ENCODE measurements around the gene CDCP2.
"Not testable (repeated sequence)": the region's sequence is repeated elsewhere in the genome, so short reads cannot be mapped to it uniquely, and the experiment has no call there.

CDCP2 gene

DNA sequence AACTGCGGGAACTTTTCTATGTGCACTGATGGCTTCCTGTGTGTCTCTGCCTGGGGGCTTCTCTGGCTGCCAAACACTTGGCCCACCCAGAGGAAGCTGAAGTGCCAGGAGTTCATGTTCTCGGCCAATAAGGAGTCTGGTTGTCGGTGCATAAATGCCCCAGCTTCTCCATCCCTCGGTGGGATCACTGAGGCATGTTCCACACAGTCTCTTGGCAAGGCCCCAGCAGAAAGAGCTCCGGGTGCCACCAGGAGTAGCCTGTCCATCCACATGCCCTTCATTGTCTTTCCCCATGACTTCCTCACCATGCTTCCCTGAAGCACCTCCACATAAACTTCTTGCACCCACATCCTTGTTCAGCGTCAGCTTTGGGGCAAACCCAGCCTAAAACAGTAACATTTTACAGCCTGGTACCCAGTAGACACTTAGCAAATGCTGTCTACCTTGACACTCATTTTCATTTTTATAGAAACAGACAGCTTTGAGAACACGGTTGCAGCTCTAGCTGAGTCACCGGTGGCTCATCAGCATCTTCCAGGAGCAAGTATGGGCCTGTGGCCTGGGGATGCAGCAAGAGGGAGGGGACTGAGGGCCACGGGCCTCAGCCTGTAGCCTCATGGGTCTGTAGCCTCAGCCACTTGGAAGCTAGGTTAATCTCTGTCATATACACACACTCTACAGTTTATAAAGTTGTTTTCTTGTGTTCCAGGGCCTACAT, 14.8 kb upstream of the CDCP2 start:
- DNase-seq: no peak

DNA sequence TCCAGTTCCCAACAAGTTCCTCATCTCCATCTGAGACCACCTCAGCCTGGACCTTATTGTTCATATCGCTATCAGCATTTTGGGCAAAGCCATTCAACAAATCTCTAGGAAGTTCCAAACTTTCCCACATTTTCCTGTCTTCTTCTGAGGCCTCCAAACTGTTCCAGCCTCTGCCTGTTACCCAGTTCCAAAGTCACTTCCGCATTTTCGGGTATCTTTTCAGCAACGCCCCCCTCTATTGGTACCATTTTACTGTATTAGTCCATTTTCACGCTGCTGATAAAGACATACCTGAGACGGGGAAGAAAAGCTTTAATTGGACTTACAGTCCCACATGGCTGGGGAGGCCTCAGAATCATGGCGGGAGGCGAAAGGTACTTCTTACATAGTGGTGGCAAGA, 13.6 kb upstream of the CDCP2 start:
- DNase-seq: not testable (repeated sequence)

GRCh38 chr1:54165146-54165545, 12.3 kb upstream of the CDCP2 start:
- DNase-seq: no peak

DNA sequence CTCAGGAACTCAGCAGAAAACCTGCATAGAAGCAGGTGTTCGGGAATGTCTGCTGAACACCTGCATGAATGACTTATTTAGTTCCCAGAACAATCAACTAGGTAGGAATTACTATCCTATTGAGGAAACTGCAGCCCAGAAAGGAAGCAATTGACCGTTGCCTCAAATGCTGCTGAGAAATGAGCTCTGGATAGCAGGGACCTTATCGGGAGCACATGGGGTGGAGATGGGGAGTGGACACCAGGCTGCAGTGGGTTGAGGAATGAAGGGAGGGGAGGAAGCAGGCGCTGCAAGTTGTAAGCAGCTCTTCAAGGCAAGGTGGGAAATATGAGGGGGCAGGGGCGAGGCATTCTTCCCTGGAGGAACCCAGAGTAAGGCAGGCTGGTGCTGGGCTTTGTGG, 10.8 kb upstream of the CDCP2 start:
- no peak for DNase-seq

DNA sequence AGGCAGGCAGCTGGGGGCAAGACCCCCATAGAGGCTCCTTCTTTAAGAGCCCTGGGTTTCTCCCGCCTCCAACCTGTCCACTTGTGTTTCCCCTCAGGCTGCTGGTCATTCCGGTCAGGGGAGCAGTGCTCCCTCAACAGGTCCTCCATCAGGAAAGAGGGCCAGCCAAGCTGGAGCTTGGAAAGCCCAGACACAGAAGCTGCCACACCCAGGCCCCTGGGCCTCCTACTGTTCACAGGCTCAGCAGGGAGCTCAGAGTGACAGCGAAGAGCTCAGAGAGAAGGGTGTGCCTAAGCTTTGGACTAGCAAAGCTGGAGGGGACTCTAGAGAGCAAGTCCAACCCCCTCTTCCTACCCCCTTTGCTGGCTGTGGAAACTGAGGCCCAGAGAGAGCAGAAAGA, 10.3 kb upstream of the CDCP2 start:
- no peak for DNase-seq

DNA sequence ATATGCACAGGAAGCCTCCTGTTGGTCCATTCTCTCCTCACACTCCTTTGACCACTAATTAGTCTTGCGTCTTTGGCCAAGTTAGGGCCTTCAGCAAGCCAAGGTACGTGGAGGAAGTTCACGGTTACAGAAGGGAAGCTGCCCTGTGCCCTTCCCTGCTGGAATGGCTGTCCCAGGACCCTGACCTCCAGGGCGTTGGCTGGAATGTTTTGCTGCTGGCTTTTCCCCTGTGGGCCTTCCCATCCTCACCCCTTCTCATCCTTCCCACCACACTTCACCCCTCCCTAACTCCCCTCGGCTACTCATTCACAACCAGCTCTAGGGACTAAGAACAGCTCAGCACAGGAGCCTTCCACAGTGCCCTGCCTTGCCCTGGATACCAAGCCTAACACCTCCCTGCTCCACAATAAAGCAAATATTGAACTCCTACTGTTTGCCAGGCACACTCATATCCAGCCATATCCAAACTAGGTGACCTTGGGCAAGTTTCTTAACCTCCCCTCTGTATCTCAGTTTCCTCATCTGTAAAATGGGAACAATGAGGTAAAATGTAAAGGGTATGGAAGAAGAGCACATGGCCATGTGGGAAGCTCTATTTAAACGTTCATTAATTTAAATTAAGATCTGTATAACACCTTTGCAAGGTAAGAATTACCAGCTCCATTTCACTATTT, 8.8 kb upstream of the CDCP2 start:
- DNase-seq: no peak

- no peak for DNase-seq
Observed at GRCh38 chr1:54160351-54160750, 7.6 kb upstream of the CDCP2 start.

DNA sequence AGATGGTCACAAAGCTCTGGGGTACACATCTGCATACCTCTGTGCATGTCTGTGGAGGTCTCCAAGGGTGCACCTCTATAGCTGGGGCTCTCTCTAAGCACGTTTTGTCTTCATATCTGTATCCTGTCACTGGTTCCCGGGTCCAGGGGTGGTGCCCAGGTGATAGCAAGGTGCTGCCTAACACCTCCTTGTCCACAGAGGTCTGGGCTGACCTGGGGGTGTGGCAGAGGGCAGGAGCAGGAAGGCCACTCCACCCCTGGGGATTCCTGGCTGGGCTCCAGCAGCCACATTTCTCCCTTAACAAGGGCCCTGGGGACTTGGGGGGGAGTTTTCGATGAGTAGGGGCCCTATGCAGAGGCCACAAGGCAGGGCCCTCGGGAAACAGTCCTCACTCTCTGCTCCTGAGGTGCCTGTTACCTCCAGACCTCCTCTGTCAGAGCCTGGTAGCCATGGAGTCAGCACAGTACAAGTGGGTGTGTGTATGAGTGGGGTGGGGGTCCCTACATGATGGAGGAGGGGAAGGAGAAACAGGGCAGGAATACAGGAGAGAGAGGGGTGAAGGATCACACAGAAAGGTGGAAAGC, 7.0 kb upstream of the CDCP2 start:
- DNase-seq: no peak

- DNase-seq: no peak
Observed at GRCh38 chr1:54158071-54158470, 5.3 kb upstream of the CDCP2 start.

GRCh38 chr1:54157401-54157800, 4.6 kb upstream of the CDCP2 start:
- no peak for DNase-seq

DNA sequence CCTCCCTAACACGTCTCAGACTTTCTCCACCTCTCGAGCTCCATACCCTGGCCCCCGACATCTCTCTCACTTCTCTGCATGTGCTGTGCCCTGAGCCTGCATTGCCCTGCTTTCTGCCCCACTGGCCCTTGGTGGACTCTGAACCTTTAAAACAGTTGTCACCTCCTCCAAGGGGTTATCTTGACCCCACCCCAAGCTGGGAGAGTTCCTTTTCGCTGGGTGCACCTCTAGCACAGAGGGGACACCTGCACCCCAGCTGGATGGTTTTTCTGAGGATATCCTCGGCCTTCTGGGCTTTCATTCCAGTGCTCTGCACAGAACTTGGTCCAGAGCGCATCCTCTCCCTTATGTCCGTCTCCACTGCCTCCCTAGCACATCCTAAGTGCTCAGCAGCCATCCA, 4.2 kb upstream of the CDCP2 start:
- no peak for DNase-seq

GRCh38 chr1:54156201-54156600, 3.4 kb upstream of the CDCP2 start:
- DNase-seq: no peak

GRCh38 chr1:54153535-54154439, 987 bp upstream of the CDCP2 start:
- DNase-seq: no peak

GRCh38 chr1:54151013-54151412, 1.8 kb downstream of the CDCP2 start:
- no peak for DNase-seq

- DNase-seq: no peak
Observed at GRCh38 chr1:54149734-54150133, 3.1 kb downstream of the CDCP2 start.

GRCh38 chr1:54144366-54144765, 8.4 kb downstream of the CDCP2 start:
- no peak for DNase-seq

- DNase-seq: no peak
Observed at GRCh38 chr1:54142146-54142900, 10.5 kb downstream of the CDCP2 start.

- no peak for DNase-seq
Observed at GRCh38 chr1:54139711-54140110, 13.1 kb downstream of the CDCP2 start.

DNA sequence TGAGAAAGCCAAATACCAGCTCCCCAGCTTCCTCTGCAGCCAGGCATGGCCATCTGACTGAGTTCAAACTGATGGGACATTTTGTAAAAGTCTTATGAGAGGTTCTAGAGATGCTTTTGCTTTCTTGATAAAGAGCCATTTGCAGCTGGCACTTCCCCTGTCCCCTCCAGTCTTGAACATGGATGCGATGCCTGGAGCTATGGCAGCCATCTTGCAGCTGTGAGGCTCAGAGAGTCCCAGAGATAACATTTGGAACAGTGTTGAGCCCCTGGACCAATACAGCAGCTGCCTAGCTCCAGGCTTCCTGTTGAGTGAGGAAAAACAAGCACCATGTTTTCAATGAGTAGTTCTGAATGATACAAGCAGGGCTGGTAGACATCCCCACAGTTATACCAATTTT, 13.8 kb downstream of the CDCP2 start:
- DNase-seq: no peak

DNA sequence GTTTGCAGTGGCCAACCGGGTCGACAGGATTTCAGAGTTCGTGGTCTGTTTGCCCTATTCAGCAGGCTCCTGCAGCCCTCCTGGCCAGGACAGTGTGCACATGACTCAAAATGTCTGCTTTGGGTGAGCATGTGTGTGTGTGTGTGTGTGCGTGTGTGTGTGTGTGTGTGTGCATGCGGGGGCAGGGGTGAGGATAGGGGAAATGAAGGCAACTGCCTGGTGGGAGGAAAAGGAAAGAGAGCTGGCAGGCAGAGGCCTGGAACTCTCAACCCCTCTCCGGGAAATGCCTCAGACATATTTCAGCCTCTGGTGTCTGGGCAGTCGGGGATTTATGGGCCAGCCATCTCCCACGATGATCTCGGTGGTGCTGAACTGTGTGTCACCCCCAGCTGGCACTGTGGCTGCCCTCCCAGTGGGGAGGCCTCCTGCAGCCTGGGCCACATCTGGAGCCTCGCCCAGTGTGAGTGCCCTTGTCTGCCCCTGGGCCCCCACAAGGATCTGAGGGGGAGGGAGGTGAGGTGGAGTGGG, 15.2 kb downstream of the CDCP2 start:
- no peak for DNase-seq

GRCh38 chr1:54136963-54137533, 15.8 kb downstream of the CDCP2 start:
- DNase-seq: no peak
